GF-D8 (cell line): ENCODE measurements around the gene MGST2.

Source experiments
- DNase-seq: peaks from one replicate; lab custom pipeline; 2025; lab: John Stamatoyannopoulos, UW

The MGST2 gene

DNA sequence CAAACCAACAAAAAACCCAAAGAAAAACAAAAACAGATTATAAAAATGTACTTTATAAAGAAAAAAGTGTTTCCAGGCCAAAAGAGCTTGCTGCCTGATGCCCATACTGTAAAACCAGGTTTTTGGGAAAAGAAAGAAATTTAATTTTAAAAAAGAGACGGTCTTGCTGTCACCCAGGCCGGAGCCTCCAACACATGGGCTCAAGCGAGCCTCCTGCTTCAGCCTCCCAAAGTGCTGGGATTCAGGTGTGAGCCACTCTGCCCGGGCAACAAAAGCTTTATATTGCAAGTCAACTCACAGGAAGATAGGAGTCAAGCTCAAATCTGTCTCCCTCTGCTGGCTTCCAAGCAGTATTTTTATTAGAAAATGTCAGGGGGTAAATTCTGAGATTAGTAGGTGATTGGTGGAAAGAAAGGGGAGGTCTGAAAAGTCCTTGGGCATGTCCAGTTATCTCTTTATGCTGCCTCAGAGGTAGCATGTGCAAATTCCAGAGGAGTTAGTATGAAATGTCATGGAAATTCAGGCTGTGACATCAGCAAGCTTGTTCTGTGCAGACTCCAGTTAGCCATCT lies 39.4 kb downstream of the MGST2 start:
- no peak for DNase-seq

DNA sequence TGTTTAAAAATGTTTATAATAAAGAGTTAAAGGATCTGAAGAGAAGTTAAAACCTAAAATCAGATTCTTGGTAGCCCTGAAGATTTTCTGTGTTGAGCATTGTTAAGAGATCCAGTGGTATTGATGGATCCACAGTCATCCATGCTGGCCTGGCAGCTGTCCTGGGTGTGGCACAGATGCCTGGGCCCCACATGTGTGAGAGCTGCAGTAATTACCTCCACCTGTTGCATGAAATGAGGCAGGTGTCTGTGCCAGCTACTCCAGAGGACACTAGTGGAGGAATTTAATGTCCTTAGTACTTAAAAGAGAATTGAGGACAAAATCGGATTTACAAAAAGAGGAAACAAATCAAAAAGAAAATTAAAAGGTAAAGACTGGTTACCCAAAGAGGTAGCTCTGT lies 44.0 kb downstream of the MGST2 start:
- no peak for DNase-seq

DNA sequence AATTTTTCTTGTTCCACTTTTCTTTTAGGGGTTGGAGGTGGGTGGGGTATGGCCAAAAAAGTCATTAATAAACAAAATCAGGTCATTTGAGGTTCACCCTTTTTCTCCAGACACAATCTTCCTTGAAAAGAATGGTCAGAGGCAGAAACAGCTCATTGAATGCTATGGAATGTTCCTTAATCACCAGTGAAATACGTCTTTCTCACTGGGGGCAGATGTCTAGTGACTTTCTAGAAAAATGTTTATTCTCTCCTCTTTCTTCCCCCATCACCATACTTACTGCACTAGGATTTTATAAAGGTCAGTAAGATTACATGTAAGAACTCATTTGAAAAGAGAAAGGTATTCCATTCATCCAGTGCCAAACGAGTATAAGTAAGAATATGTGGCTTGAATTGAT lies 44.5 kb downstream of the MGST2 start:
- no peak for DNase-seq

DNA sequence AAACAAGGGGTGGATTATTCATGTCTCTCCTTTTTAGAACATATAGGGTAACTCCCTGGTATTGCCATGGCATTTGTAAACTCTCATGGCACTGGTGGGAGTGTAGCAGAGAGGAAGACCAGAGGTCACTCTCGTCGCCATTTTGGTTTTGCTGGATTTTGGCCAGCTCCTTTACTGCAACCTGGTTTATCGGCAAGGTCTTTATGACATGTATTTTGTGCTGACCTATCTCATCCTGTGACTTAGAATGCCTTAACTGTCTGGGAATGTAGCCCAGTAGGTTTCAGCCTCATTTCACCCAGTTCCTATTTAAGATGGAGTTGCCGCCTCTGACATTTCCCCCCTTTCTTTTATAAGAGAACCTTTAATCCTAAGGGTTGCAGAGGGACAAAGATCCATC lies 45.8 kb downstream of the MGST2 start:
- DNase-seq, result no peak

DNA sequence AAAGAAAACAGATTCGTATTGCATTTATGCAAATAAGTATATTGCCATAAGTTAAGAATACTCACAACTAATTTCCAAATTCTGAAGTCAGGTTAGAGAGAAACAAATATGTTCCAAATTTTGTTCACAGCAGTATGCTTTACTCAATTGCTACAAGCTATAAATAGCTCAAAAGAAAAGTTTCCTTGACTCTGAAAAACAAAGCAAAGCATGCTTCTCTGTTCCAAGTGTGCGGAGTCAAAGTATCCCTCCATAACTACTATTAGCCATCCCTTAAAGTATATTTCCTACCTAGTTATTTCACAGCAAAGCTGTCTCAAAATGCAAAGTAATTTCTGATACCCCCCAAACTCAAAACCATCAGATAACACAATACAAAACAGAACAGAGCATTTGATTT lies 47.3 kb downstream of the MGST2 start:
- DNase-seq, result no peak

DNA sequence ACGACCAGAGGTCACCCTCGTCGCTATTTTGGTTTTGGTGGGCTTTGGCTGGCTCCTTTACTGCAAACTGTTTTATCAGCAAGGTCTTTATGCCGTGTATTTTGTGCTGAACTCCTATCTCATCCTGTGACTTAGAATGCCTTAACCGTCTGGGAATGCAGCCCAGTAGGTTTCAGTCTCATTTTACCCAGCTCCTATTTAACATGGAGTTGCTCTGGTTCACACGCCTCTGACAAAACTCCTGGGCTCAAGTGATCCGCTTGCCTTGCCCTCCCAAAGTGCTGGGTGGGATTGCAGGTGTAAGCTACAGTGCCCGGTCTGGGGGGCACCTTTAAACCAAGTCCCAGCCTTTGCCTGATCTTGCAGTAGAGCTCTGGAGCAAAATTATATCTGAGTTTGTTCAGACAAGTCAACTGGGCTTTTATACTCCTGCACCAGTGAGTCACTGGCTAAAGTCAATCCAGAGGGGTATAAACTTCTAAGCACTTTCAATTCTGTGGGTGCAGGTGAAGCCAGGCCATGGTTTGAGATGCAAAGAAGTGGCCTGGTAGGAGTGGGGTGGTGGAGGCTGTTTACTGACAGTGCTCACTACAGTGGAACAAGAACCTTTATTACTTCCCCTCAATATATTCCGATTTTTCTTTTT lies 50.2 kb downstream of the MGST2 start:
- DNase-seq, result no peak

DNA sequence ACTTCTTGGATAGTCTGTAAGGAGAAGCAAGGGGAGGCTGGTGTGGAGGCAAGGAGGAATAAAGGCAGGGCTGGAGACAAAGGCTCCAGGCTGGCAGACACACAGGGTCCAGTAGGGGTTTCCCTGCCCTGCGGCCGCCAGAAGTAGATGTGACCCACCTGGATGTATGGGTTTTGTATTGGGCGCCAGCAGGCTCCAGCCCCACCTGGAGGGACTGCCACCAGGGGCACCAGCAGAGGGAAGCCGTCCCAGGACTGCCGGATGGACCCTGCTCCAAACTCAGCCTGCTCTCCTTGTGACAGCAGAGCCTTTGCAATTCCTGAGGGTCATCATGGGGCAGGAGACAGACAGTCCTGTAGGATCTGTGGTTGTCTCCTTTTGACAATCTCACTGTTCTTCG lies 52.7 kb downstream of the MGST2 start:
- DNase-seq, result no peak

DNA sequence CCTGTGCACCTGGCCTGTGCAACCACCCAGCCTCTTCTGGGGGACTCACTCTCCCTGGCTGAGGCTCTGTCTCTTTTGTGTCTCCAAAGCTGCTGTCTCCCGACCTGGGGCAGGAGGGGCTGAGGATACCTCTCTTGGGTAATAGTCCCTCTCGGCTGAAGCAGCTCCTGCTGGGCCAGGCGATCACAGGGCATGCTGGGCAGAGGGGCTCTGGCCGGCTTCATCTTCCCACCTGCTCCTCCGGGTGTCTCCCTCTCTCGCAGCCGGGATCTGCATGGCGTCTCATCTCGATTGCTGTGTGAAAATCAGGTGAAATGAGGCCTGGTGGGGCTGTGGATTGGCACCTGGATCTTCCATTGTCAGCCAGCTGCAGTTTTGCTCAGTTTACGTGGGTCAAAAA lies 53.2 kb downstream of the MGST2 start:
- DNase-seq, result no peak

DNA sequence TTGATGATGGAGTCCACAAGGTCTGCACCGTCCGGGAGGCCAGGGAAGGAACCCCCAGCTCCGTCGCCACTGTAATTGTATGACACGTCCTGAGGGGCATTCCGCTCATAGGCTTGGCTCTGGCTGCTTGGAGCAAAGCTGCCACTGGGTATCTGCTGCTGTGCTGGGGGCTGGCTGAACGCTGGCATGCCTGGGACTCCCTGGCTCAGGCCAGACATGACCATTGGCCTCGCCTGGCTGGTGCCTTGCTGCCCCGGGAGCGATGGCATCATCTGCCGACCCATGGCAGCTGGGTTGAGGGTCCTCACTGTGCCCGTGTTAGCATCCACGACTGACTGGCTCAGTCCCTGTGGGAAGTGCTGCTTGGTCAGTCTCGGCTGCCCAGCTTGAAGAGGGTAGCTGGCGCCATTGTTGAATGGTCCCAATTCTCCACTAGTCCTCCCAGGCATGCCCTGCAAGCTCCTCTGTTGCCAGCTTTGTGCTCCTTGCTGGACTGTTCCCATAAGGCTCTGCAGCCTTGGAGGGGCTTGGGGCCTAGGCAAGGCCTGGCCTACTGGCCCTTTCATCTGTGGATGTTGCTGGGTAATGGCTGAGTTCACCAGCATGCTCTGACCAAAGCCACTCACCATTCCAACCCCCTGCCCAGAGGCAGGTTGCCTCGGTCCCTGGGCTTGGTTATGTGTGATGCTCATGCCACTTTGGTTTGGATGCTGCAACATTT lies 53.9 kb downstream of the MGST2 start:
- DNase-seq, result no peak

DNA sequence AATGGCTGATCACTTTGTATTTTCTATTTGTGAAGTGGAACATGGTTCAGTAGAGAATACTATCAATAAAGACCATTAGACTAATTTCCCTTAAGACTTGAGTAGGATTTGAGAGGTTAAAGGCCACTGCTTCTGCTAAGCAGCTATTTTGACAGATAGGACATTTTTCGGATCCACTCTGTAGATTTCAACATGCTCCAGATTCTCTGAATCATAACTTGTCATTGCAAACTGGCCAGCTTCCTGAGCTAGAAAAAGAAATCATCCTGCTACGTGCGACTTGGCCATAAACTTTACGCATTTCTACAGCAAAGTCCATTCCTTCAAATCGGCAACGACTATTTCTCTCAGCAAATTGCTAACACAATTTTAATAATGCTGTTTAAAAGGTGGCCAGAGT lies 55.2 kb downstream of the MGST2 start:
- DNase-seq, result no peak

DNA sequence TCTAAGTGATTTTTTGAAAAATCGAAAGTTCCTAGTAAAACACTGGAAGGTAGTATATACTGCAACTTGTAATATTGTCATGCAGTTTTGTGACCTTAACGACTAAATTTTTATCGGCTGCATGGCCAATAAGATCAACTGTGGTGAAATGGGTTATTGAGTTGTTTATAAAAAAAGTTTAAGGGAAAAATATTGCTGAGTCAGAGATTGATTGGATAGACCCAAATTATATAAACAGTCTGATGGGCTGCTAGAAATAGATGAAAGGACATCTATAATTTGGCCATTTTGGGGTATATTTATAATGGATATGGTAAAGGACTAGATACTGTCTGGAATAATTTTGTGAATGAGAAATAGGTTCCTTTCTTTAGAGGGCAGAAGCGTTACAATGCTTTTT lies 56.2 kb downstream of the MGST2 start:
- DNase-seq, result no peak

DNA sequence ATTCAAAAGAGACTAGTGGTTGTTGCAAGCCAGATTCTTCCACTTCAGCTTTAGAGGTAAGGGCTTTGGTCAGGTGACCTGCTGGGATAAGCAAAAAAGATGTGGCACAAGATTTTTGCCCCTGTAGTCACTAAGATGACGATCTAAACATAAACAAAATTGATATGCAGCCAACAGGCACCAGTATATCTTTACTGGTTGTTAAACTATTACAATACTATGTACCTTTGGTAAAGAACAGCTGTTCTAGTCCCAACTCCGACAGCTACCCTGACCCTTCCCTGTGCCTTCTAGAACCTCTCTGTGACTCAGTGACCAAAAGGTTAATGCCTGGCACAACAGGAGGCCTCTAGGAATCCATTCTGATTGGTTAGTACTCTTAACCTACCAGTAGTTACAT lies 59.6 kb downstream of the MGST2 start:
- no peak for DNase-seq

DNA sequence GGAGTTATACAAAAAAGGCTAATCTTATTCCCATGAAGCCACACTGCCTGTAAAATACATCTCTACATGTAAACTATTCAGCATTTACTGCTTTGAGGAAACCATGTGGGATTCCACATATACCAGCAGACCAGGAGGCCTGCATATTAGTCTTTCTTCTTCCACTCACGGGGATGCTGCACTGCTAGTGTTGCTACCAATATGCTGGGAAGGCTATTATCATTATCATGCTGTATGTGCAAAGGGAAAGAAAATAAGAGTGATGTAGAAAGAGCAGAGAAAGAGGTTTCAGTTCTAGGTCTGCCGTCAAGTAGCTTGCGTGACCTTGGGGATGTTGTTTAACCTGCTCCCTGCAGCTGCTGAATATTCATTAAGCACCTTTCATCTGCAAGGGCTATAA lies 61.0 kb downstream of the MGST2 start:
- no peak for DNase-seq

DNA sequence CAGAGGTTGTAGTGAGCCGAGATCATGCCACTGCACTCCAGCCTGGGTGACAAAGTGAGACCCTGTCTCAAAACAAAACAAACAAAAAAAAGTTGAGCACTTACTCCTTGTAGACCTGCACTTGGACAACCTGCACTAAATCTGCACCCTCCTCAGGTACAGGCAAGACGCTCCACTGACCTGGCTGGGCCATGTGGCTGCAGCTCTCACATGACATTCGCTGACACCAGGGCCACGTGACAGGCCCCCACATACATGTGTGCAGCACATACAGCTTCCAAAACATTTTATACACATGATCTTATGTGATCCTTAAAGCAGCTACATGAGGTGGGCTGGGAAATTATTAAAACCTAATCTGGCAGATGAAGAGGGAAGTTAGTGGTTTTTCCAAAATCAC lies 62.5 kb downstream of the MGST2 start:
- no peak for DNase-seq

DNA sequence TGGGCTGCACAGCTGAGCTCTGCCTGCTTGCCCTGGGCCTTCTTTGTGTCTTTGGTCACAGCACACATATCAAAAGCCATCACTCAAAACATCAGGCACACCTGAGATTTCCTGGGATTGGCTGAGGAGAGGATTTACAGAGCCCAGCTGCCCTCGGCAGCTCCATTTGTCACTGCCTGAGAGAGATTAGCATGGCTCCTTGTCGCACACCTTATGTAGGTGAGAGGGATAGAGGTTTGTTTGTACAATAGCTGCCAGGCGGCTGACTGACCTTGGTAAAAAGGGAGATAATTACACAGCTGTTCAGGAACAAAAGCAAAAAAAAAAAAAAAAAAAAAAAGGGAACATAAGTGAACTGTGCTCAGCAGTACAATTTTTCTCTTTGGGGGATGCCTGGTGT lies 63.2 kb downstream of the MGST2 start:
- no peak for DNase-seq

DNA sequence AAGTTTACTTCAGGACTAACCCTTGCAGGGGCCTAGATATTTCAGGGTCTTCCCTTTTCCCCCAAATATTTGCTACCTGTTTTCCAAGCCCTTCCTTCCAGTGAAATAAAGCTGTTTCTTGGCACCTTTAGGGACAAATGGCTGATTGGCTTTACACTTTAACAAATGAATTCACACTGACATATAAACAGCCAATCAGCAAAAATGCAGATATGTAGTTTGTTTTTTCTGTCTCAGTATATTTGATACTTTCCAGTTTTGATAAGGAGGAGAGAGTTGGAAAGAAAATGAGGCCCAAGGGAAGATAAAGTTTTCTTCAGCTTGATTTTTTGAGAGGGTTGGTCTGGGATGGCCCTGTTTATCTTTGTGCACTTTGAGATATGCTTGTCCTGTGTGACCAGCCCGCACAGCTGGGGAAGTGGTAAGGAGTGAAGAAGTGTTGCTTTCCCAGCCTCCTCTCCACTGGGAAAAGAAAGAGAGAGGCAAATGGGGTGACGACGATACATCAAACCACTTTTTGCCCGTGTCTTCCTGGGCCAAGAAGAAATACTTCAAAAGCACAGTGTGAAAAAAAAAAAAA lies 67.5 kb downstream of the MGST2 start:
- no peak for DNase-seq

DNA sequence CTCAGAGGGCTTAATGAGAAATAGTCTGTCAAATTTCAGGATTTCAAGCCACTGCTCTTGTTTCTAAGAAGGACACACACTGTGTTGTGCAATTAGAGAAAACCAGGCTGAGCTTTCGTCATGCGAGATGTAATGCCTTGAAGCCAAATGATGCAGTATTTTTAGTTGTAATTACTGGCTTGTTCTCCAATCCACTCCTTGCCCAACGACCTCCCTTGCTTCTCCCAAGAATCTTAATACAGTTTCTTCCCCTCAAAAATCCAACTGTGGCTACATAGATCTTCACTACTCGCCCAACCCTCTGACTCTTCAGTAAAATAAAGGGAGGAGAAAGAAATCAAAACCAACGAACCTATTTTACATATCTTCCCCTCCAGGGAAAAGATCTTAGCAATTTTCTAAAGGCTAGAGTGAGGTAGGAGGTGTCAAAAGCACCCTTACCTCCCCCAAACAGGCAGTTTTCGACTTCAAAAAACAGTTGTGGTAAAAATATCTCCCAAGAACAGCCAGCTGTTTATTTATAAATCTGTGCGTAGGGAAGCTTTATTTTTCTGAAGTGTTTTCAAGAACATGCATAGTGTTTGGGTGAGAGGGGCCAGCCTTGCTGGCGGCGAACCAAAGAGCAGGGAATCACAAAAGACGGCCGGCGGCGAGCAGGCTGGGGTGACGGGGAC lies 68.7 kb downstream of the MGST2 start:
- DNase-seq, result peak; percentile 27

DNA sequence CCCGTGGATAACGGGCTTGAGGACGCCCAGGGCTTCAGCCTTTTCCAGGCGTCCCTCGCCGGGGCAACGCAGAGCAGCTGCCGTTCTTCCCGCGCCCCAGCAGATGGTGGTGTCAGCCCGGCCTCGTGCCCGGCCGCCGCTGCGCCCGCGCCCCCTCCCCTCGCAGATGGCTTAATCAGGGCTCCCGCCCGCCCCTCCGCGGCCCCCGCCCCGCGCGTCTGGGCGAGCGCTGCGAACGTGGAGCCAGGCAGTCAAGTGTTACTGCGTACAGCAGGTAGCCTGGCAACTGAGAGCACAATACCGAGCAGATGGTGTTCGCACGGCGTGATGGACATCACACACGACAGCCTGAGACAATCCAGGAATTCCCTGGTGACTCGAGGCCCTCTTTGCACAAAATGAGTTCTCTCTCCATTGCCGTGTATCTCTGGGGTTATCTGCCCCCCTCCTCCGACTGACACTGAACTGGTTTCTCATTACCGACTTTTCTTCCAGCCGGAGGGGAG lies 69.3 kb downstream of the MGST2 start:
- DNase-seq, result no peak

DNA sequence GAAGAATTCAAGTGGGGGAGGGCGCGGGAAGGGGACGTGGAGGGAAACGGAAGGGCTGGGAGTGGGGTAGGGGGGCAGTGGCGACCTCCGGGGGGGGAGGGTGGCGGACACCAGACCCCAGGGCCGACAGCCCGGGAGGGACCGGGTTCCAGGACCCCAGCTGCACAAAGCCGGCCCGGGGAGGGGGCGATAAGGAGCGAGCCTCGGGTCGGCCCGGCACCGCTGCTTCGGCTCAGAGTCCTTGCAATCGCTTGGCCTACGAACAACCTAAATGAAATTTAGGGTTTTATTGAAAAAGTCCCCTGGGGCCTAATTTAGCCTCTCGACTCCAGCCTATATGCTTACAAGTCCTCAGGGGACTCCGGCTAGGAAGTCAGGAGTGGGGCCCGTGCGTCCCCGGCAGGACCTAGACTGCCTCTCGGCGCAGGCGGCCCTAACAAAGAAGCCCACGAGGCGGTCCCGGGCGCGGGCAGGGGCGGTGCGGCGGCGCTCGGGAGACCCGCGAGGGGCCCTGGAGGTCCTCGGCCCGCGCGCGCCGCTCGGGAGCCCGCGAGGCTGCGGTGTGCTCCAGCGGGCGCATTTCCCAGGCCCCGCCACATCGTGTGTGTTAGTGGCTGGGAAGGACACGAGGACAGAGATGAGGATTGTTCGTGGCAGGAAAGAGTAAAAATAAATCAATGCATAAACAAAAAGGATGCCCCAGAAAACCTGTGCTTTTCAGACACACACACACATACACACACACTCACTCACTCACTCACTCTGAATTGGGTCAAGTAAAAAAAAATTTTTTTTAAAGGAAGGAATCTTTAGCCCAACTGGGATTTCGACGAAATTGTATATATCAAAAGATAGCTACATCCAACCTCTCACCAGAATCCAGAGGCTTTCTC lies 70.0 kb downstream of the MGST2 start:
- DNase-seq, result no peak

DNA sequence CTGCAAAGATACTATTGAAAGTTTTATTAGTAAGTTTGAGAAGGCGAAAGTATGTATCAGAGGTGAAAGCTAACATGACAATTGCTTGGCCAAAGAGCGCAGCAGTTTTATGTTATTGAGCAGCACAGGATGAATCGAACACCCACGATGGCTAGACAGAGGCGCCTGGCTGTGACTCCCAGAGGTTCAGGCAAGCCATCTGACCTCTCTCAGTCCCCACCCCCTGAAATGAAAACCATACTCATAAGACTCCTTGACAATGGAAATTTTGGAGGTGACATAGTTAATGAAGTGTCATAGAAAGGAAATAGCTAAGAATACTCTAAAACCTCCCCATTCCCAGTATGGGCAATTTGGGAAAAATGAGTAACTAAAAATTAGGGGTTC lies 70.6 kb downstream of the MGST2 start:
- no peak for DNase-seq

DNA sequence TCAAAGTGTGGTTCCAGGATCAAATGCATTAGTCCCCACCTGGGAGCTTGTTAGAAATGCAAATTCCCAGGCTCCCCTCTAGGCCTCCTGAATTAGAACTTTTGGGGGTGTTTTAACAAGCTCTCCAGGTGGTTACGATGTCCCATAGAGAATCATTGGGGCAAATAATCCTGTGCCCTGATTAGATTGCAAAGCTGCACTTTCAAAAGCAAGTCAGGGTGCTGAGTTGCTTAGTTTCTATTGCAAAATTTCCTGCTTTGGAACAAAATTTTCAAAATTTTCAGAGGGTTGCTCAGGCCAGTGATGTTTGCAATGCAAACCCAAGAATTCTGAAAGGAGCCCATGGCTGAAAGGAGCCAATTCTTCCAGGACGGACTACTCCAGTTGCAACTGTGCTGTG lies 71.0 kb downstream of the MGST2 start:
- DNase-seq, result no peak
